Measurements from ENCODE around the gene CLDN11.

CLDN11 gene

GRCh38 chr3:170469151-170470062, 50.7 kb downstream of the CLDN11 start:
- H3K79me2 ChIP-seq (ENCODE audit: insufficient read depth, low read depth) = no peaks in the 10 kb centered on the region

GRCh38 chr3:170470063-170471016, 51.7 kb downstream of the CLDN11 start:
- Histone ChIP-seq H3K36me3 (ENCODE audit: insufficient read depth) (no peaks in the 10 kb centered on the region), H3K9ac (no peak overlapping the region), H3K27me3 (ENCODE audit: insufficient read depth, low read depth) (no peaks in the 10 kb centered on the region), H2AFZ (ENCODE audit: low read depth) (no peak overlapping the region), H3K4me3 (IDR thresholded peaks at IDR 0.05; ENCODE audit: insufficient read depth, low read depth, low read length) (no peak overlapping the region), H3K79me2 (ENCODE audit: insufficient read depth, low read depth) (no peaks in the 10 kb centered on the region), H3K4me1 (ENCODE audit: low read depth, poor library complexity, severe bottlenecking) (no peaks in the 10 kb centered on the region), H3K27ac (no peak overlapping the region), H3K4me2 (no peak overlapping the region), H4K20me1 (ENCODE audit: insufficient read depth) (no peaks in the 10 kb centered on the region)
- TF ChIP-seq, protein P1, sequence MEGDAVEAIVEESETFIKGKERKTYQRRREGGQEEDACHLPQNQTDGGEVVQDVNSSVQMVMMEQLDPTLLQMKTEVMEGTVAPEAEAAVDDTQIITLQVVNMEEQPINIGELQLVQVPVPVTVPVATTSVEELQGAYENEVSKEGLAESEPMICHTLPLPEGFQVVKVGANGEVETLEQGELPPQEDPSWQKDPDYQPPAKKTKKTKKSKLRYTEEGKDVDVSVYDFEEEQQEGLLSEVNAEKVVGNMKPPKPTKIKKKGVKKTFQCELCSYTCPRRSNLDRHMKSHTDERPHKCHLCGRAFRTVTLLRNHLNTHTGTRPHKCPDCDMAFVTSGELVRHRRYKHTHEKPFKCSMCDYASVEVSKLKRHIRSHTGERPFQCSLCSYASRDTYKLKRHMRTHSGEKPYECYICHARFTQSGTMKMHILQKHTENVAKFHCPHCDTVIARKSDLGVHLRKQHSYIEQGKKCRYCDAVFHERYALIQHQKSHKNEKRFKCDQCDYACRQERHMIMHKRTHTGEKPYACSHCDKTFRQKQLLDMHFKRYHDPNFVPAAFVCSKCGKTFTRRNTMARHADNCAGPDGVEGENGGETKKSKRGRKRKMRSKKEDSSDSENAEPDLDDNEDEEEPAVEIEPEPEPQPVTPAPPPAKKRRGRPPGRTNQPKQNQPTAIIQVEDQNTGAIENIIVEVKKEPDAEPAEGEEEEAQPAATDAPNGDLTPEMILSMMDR (conservative IDR thresholded peaks at IDR 0.05; ENCODE audit: low read depth, low read length) = no peak

More at GRCh38 chr3:170469151-170470062, 50.7 kb downstream of the CLDN11 start:
- Histone ChIP-seq H3K4me2 (no peak overlapping the region), H4K20me1 (ENCODE audit: insufficient read depth) (no peaks in the 10 kb centered on the region), H3K27ac (no peak overlapping the region), H3K36me3 (ENCODE audit: insufficient read depth) (no peaks in the 10 kb centered on the region), H2AFZ (ENCODE audit: low read depth) (no peak overlapping the region), H3K9ac (no peak overlapping the region), H3K27me3 (ENCODE audit: insufficient read depth, low read depth) (no peaks in the 10 kb centered on the region), H3K4me1 (ENCODE audit: low read depth, poor library complexity, severe bottlenecking) (no peaks in the 10 kb centered on the region), H3K4me3 (IDR thresholded peaks at IDR 0.05; ENCODE audit: insufficient read depth, low read depth, low read length) (no peak overlapping the region)
- TF ChIP-seq, protein P1 (conservative IDR thresholded peaks at IDR 0.05; ENCODE audit: low read depth, low read length) = no peak

- Histone ChIP-seq H3K27me3 (ENCODE audit: insufficient read depth, low read depth) (no peaks in the 10 kb centered on the region), H3K4me2 (no peak overlapping the region), H3K36me3 (ENCODE audit: insufficient read depth) (no peaks in the 10 kb centered on the region), H3K4me1 (ENCODE audit: low read depth, poor library complexity, severe bottlenecking) (no peaks in the 10 kb centered on the region), H2AFZ (ENCODE audit: low read depth) (no peak overlapping the region), H3K9ac (no peak overlapping the region), H3K79me2 (ENCODE audit: insufficient read depth, low read depth) (no peaks in the 10 kb centered on the region), H3K4me3 (IDR thresholded peaks at IDR 0.05; ENCODE audit: insufficient read depth, low read depth, low read length) (no peak overlapping the region), H3K27ac (no peak overlapping the region), H4K20me1 (ENCODE audit: insufficient read depth) (no peaks in the 10 kb centered on the region)
- TF ChIP-seq, protein P1 (conservative IDR thresholded peaks at IDR 0.05; ENCODE audit: low read depth, low read length) = no peak
Observed at GRCh38 chr3:170471149-170471548, 52.5 kb downstream of the CLDN11 start.

DNA sequence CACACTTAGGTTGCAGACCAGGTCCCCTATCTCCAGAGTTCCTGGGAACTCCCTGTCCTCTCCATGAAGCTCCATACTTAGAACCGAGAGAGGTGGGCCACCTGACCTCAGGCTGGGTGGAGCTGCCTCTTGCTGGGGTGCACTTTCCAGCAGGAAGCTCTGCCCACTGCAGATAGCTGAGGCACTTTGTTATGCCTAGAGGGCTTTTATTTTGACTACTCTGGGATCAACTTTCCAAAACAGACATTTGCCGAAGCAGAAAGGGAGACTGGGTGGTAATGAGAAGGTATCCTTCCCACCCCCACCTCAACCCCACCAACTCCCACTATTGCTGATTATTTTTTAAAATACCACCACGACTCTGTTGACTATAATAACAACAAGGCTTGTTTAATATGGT, 54.7 kb downstream of the CLDN11 start:
- Histone ChIP-seq H3K27ac (no peak overlapping the region), H3K4me2 (no peak overlapping the region), H3K4me3 (IDR thresholded peaks at IDR 0.05; ENCODE audit: insufficient read depth, low read depth, low read length) (no peak overlapping the region), H3K9ac (no peak overlapping the region), H3K27me3 (ENCODE audit: insufficient read depth, low read depth) (no peaks in the 10 kb centered on the region), H3K79me2 (ENCODE audit: insufficient read depth, low read depth) (no peaks in the 10 kb centered on the region), H4K20me1 (ENCODE audit: insufficient read depth) (no peaks in the 10 kb centered on the region), H2AFZ (ENCODE audit: low read depth) (no peak overlapping the region), H3K4me1 (ENCODE audit: low read depth, poor library complexity, severe bottlenecking) (no peaks in the 10 kb centered on the region), H3K36me3 (ENCODE audit: insufficient read depth) (no peaks in the 10 kb centered on the region)
- TF ChIP-seq, protein P1 (conservative IDR thresholded peaks at IDR 0.05; ENCODE audit: low read depth, low read length) = no peak

Measured in KMS-11 (cell line).